ENCODE measurements around the gene GORASP1. TPM values are rescaled to one million over a fixed set of nuclear protein-coding genes. Genes with fewer than 3 reads are reported as not detected.

GORASP1 gene
- total and polyA plus RNA-seq, 2 of the 8 experiments (the other 6 are each of a cell fraction or from before 2014, with no cell fraction given): 33.4 to 33.5 TPM

GRCh38 chr3:39130693-39131265 lies 23.4 kb upstream of the GORASP1 start:
- no peak overlapping the region for H2BK5ac ChIP-seq (ENCODE audit: low read depth, low read length)
- no peak overlapping the region for H3K4ac ChIP-seq (replicated peaks; ENCODE audit: insufficient read length, low read depth, low read length)
- no peaks in the 10 kb centered on the region for H3K9me3 ChIP-seq (ENCODE audit: insufficient read depth in 2 of 2, low read depth in 1 of 2, low read length in 1 of 2)
- no peak overlapping the region for H3K56ac ChIP-seq (replicated peaks; ENCODE audit: insufficient read length, low read depth, low read length)
- no peak overlapping the region for H3K27ac ChIP-seq (ENCODE audit: low read depth, low read length)
- H4K8ac ChIP-seq (ENCODE audit: extremely low read depth, insufficient read depth, low read length): no peak overlapping the region
- H3K27me3 ChIP-seq (replicated peaks in 1 of 4; ENCODE audit: control insufficient read depth in 3 of 4, extremely low read depth in 1 of 4, insufficient read depth in 3 of 4, low read length in 3 of 4): no peaks in the 10 kb centered on the region
- H3K36me3 ChIP-seq (ENCODE audit: control insufficient read depth in 2 of 4, insufficient read depth in 4 of 4, low read length in 3 of 4): no peaks in the 10 kb centered on the region
- H4K5ac ChIP-seq (ENCODE audit: insufficient read length, low read depth, low read length): no peak overlapping the region
- H2AFZ ChIP-seq (ENCODE audit: low read length): no peak overlapping the region
- H3K23me2 ChIP-seq (ENCODE audit: low read depth, low read length): no peaks in the 10 kb centered on the region
- no peak overlapping the region for H2BK15ac ChIP-seq (ENCODE audit: low read length)
- H2AK5ac ChIP-seq (ENCODE audit: low read depth, low read length): no peak overlapping the region
- H3K79me1 ChIP-seq (ENCODE audit: low read depth, low read length): no peaks in the 10 kb centered on the region
- no peak overlapping the region for H3K18ac ChIP-seq (ENCODE audit: extremely low read depth, low read length)
- no peaks in the 10 kb centered on the region for H3K79me2 ChIP-seq (ENCODE audit: control insufficient read depth in 1 of 2, insufficient read depth in 2 of 2, low read length in 2 of 2)
- no peaks in the 10 kb centered on the region for H4K20me1 ChIP-seq (replicated peaks in 1 of 2; ENCODE audit: control insufficient read depth in 1 of 2, insufficient read depth in 2 of 2, low read length in 2 of 2)
- 90% methylated on average over 3 of the region's 3 CpGs; no CpG with 5 or more reads in 1 of the 2 experiments for WGBS, 2 experiments (ENCODE audit: extremely low coverage in 1 of 2, insufficient coverage in 1 of 2, insufficient read length in 1 of 2, insufficient replicate concordance in 2 of 2, low coverage in 1 of 2, low lambda C conversion rate in 2 of 2, missing lambda C conversion rate in 1 of 2)
- H3K4me3 ChIP-seq (ENCODE audit: extremely low read depth in 1 of 4, insufficient read depth in 2 of 4, low read depth in 3 of 4, low read length in 4 of 4): no peak overlapping the region
- no peak overlapping the region for H3K14ac ChIP-seq (ENCODE audit: insufficient read length)
- POLR2A ChIA-PET (ENCODE audit: partially characterized antibody): interaction anchor here (1.5 kb wide), 1 partner anchor 23 kb away, joined by 3 read pairs; the partner anchor contains the start of genes GORASP1 and TTC21A
- CTCF ChIA-PET (ENCODE audit: partially characterized antibody): interaction anchor here (0.9 to 20.0 kb wide), 9 partner anchors 9 to 161 kb away, joined by 3 to 496 read pairs (median 5); partner anchors contain the start of genes CX3CR1 and XIRP1
- H2BK12ac ChIP-seq (ENCODE audit: low read depth, low read length): no peak overlapping the region
- H2BK20ac ChIP-seq (ENCODE audit: low read length): no peak overlapping the region
- TF ChIP-seq MAX (IDR thresholded peaks at IDR 0.05) (no peak), CBX8 (IDR thresholded peaks at IDR 0.05; ENCODE audit: borderline replicate concordance, low read depth, low read length) (no peak)
- no peak overlapping the region for H4K91ac ChIP-seq (replicated peaks; ENCODE audit: insufficient read length, low read length)
- H3K23ac ChIP-seq (ENCODE audit: insufficient read length): no peak overlapping the region
- FAIRE-seq (no peak), DNase-seq (ENCODE audit: low read depth in 1 of 2, low spot score in 2 of 2) (no peak)
- H3K4me1 ChIP-seq (replicated peaks in 1 of 4; ENCODE audit: control insufficient read depth in 3 of 4, insufficient read depth in 4 of 4, low read length in 3 of 4): 0 out of 7 replicates have a peak, but pooled peaks cover 0 to 3% (median 0%) of the 10 kb centered on the region in 4 experiments
- no peak overlapping the region for H3K4me2 ChIP-seq (ENCODE audit: insufficient read depth in 1 of 2, low read depth in 2 of 2, low read length in 2 of 2)
- H2BK120ac ChIP-seq (replicated peaks; ENCODE audit: low read depth, low read length): no peak overlapping the region
- no peak overlapping the region for H3K9ac ChIP-seq (replicated peaks in 1 of 4; ENCODE audit: extremely low read depth in 1 of 4, low read depth in 3 of 4, low read length in 3 of 4)

Data from H1 (cell line).